Measurements from ENCODE around the gene VASN. TPM values are rescaled to one million over a fixed set of nuclear protein-coding genes. Genes with fewer than 3 reads are reported as not detected.
A peak's percentile ranks its signal among the peaks of the same experiment; 100 is the strongest.

Gene VASN
- total and polyA plus RNA-seq, 9 of the 15 experiments (the other 6 are each of a cell fraction or from before 2014, with no cell fraction given): 0.01 to 2.5 (median 0.41) TPM; not detected in 1

DNA sequence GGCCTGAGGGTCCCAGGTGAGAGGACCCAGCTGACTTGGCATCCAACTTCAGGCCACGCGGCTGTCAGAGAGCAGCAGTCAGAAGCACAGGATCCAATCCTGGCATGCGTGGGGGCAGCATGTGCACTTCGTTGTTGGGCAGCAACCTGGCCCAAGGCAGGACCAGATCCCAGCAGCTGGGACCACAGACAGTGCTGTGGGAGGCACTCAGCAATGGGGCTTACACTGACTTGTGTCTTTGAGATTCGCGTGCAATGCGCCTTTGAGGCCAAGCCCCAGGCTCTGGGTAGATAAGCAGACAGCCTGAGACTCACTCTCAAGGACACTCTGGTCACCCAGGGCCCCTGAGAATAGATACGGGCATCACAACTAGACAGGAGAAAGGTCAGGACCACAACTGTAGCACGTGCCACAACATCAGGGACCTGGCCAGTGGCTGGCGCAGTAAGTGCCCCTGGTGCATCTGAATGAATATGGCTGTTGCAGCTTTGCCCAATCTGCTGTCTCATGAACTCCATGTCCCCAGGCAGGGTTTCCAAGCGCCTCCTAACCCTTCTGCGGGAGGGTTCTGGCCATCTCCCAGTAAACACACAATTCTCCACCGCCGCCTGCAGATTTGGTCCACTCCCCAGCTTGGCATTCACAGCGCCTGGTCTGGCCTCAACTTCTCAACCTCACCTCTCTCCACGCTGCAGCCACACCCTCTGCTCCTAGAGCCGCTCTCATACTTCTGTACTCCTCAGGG, 23.7 kb upstream of the VASN start (continued):
- TF ChIP-seq, protein P1, sequence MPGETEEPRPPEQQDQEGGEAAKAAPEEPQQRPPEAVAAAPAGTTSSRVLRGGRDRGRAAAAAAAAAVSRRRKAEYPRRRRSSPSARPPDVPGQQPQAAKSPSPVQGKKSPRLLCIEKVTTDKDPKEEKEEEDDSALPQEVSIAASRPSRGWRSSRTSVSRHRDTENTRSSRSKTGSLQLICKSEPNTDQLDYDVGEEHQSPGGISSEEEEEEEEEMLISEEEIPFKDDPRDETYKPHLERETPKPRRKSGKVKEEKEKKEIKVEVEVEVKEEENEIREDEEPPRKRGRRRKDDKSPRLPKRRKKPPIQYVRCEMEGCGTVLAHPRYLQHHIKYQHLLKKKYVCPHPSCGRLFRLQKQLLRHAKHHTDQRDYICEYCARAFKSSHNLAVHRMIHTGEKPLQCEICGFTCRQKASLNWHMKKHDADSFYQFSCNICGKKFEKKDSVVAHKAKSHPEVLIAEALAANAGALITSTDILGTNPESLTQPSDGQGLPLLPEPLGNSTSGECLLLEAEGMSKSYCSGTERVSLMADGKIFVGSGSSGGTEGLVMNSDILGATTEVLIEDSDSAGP (CRISPR knock-in tag; IDR thresholded peaks at IDR 0.05): no peak
- TF ChIP-seq ZNF511 (CRISPR knock-in tag; IDR thresholded peaks at IDR 0.05): no peak
- peak; percentile 46 for TF ChIP-seq L3MBTL2 (IDR thresholded peaks at IDR 0.05)
- TF ChIP-seq MEF2D (tag; conservative IDR thresholded peaks at IDR 0.05; ENCODE audit: low read depth): no peak
- TF ChIP-seq UBTF (IDR thresholded peaks at IDR 0.05; ENCODE audit: borderline replicate concordance in 1 of 2, low read depth in 2 of 2, low read length in 2 of 2): 0 out of 4 replicates have a peak, but pooled peaks of 1 of the 2 experiments have one; percentile 49
- no peak for TF ChIP-seq ZNF12 (CRISPR knock-in tag; IDR thresholded peaks at IDR 0.05)
- TF ChIP-seq, protein P2, sequence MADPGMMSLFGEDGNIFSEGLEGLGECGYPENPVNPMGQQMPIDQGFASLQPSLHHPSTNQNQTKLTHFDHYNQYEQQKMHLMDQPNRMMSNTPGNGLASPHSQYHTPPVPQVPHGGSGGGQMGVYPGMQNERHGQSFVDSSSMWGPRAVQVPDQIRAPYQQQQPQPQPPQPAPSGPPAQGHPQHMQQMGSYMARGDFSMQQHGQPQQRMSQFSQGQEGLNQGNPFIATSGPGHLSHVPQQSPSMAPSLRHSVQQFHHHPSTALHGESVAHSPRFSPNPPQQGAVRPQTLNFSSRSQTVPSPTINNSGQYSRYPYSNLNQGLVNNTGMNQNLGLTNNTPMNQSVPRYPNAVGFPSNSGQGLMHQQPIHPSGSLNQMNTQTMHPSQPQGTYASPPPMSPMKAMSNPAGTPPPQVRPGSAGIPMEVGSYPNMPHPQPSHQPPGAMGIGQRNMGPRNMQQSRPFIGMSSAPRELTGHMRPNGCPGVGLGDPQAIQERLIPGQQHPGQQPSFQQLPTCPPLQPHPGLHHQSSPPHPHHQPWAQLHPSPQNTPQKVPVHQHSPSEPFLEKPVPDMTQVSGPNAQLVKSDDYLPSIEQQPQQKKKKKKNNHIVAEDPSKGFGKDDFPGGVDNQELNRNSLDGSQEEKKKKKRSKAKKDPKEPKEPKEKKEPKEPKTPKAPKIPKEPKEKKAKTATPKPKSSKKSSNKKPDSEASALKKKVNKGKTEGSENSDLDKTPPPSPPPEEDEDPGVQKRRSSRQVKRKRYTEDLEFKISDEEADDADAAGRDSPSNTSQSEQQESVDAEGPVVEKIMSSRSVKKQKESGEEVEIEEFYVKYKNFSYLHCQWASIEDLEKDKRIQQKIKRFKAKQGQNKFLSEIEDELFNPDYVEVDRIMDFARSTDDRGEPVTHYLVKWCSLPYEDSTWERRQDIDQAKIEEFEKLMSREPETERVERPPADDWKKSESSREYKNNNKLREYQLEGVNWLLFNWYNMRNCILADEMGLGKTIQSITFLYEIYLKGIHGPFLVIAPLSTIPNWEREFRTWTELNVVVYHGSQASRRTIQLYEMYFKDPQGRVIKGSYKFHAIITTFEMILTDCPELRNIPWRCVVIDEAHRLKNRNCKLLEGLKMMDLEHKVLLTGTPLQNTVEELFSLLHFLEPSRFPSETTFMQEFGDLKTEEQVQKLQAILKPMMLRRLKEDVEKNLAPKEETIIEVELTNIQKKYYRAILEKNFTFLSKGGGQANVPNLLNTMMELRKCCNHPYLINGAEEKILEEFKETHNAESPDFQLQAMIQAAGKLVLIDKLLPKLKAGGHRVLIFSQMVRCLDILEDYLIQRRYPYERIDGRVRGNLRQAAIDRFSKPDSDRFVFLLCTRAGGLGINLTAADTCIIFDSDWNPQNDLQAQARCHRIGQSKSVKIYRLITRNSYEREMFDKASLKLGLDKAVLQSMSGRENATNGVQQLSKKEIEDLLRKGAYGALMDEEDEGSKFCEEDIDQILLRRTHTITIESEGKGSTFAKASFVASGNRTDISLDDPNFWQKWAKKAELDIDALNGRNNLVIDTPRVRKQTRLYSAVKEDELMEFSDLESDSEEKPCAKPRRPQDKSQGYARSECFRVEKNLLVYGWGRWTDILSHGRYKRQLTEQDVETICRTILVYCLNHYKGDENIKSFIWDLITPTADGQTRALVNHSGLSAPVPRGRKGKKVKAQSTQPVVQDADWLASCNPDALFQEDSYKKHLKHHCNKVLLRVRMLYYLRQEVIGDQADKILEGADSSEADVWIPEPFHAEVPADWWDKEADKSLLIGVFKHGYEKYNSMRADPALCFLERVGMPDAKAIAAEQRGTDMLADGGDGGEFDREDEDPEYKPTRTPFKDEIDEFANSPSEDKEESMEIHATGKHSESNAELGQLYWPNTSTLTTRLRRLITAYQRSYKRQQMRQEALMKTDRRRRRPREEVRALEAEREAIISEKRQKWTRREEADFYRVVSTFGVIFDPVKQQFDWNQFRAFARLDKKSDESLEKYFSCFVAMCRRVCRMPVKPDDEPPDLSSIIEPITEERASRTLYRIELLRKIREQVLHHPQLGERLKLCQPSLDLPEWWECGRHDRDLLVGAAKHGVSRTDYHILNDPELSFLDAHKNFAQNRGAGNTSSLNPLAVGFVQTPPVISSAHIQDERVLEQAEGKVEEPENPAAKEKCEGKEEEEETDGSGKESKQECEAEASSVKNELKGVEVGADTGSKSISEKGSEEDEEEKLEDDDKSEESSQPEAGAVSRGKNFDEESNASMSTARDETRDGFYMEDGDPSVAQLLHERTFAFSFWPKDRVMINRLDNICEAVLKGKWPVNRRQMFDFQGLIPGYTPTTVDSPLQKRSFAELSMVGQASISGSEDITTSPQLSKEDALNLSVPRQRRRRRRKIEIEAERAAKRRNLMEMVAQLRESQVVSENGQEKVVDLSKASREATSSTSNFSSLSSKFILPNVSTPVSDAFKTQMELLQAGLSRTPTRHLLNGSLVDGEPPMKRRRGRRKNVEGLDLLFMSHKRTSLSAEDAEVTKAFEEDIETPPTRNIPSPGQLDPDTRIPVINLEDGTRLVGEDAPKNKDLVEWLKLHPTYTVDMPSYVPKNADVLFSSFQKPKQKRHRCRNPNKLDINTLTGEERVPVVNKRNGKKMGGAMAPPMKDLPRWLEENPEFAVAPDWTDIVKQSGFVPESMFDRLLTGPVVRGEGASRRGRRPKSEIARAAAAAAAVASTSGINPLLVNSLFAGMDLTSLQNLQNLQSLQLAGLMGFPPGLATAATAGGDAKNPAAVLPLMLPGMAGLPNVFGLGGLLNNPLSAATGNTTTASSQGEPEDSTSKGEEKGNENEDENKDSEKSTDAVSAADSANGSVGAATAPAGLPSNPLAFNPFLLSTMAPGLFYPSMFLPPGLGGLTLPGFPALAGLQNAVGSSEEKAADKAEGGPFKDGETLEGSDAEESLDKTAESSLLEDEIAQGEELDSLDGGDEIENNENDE (IDR thresholded peaks at IDR 0.05; ENCODE audit: low read depth, low read length): no peak
- no peak for TF ChIP-seq ZNF140 (CRISPR knock-in tag; IDR thresholded peaks at IDR 0.05)
- TF ChIP-seq GTF2E2 (tag; IDR thresholded peaks at IDR 0.05): no peak
- no peak for TF ChIP-seq KAT7 (CRISPR knock-in tag; IDR thresholded peaks at IDR 0.05; ENCODE audit: borderline replicate concordance)

Data from K562 (cell line).